HCT116 (cell line): Measurements from ENCODE around the gene CDC42BPB. TPM values are rescaled to one million over a fixed set of nuclear protein-coding genes. Genes with fewer than 3 reads are reported as not detected.

Experiments
- ATAC-seq: fragments of 200-7000 bp; cut with Tn5 transposase; 2 replicates; pipeline ENCODE4 v1.9.1; 2020; ENCODE audit warnings: mild to moderate bottlenecking, moderate library complexity
- BruUV-seq: library from RNA; stranded (reverse); fragments of 400-500 nt; replicated peaks from 2 replicates; lab custom pipeline; 2021; lab: Mats Ljungman, UMichigan
- CTCF ChIA-PET: fragments of 300-600 bp; sonication (Branson Sonifier 250); formaldehyde crosslinking; loops from one replicate; lab custom pipeline; 2021; ENCODE audit warnings: antibody characterized with exemption; lab: Charles Lee
- POLR2A ChIA-PET: fragments of 300-600, 350-600 bp; sonication (Branson Sonifier 250); formaldehyde crosslinking; loops from one replicate; lab custom pipeline; 2021; ENCODE audit warnings: antibody characterized with exemption; lab: Charles Lee
- RAD21 ChIA-PET, 2 experiments: fragments of 300-600 bp; sonication (Branson Sonifier 250); formaldehyde crosslinking; loops; one replicate each; lab custom pipeline; 2023; ENCODE audit warnings: low total read pairs in 2 of 2; ENCODE audit not compliant: uncharacterized antibody in 2 of 2, unreplicated experiment in 2 of 2, low non-redundant PET in 1 of 2; lab: Charles Lee
- DNase-seq: peaks from one replicate; pipeline ENCODE4 v3.0.0-alpha.2; 2010; ENCODE audit warnings: low read depth, low spot score
- H2AFZ ChIP-seq: fragments of 200-600 bp; shearing (Covaris generic), sonication (generic); 2 replicates; pipeline ENCODE4 v1.6.1; 2017; ENCODE audit warnings: low read depth, mixed run types, mixed read lengths, antibody characterized with exemption, low read length; ENCODE audit not compliant: poor library complexity, severe bottlenecking
- H3K27ac ChIP-seq: 2 replicates; pipeline ENCODE4 v1.5.1; 2012; ENCODE audit warnings: low read depth, low read length
- H3K27me3 ChIP-seq: fragments of 200-600 bp; sonication (generic); 2 replicates; pipeline ENCODE4 v1.6.1; 2016; ENCODE audit warnings: mixed run types, low read length, mixed read lengths; ENCODE audit not compliant: insufficient read depth
- H3K36me3 ChIP-seq, 2 experiments: fragments of 200-500 bp in 1 of 2; fragments of 200-600 bp in 1 of 2; sonication (Bioruptor generic) in 1 of 2; sonication (generic) in 1 of 2; 2 replicates each; pipeline versions ENCODE4 v1.5.1 to v1.6.1; 2014 to 2016; ENCODE audit warnings: low read length in 2 of 2, inconsistent platforms in 1 of 2, mixed read lengths in 1 of 2, mixed run types in 1 of 2; ENCODE audit not compliant: insufficient read depth in 2 of 2, control insufficient read depth in 1 of 2
- H3K4me1 ChIP-seq, 2 experiments: fragments of 200-600 bp in 1 of 2; sonication (generic) in 1 of 2; 2 replicates each; pipeline versions ENCODE4 v1.5.1 to v1.6.1; 2012 to 2017; ENCODE audit warnings: low read length in 2 of 2, inconsistent platforms in 1 of 2, mild to moderate bottlenecking in 1 of 2, mixed read lengths in 1 of 2, mixed run types in 1 of 2, moderate library complexity in 1 of 2; ENCODE audit not compliant: insufficient read depth in 2 of 2, control insufficient read depth in 1 of 2
- H3K4me2 ChIP-seq: fragments of 200-600 bp; sonication (generic); 2 replicates; pipeline ENCODE4 v1.6.1; 2017; ENCODE audit warnings: mixed run types, low read length, mixed read lengths
- H3K4me3 ChIP-seq, 2 experiments: fragments of 200-600 bp in 1 of 2; sonication (generic) in 1 of 2; replicated peaks in 1 of 2; 2 replicates each; pipeline ENCODE4 v1.5.1; 2011 to 2016; ENCODE audit warnings: low read length in 2 of 2, control low read depth in 1 of 2, low read depth in 1 of 2, mild to moderate bottlenecking in 1 of 2, mixed read lengths in 1 of 2, mixed run types in 1 of 2
- H3K79me2 ChIP-seq: fragments of 200-600 bp; sonication (generic); 2 replicates; pipeline ENCODE4 v1.6.1; 2017; ENCODE audit warnings: mild to moderate bottlenecking, mixed run types, low read length, moderate library complexity, mixed read lengths; ENCODE audit not compliant: insufficient read depth
- H3K9ac ChIP-seq: fragments of 200-600 bp; sonication (generic); 2 replicates; pipeline ENCODE4 v1.6.1; 2016; ENCODE audit warnings: low read length, mixed read lengths
- H3K9me2 ChIP-seq: fragments of 200-600 bp; sonication (generic), shearing (Covaris generic); 2 replicates; pipeline ENCODE4 v1.6.1; 2017; ENCODE audit warnings: mixed run types, mild to moderate bottlenecking, moderate library complexity; ENCODE audit not compliant: insufficient read depth
- H3K9me3 ChIP-seq, 2 experiments: fragments of 200-500 bp in 1 of 2; fragments of 200-600 bp in 1 of 2; sonication (Bioruptor generic) in 1 of 2; sonication (generic) in 1 of 2; 2 replicates each; pipeline ENCODE4 v1.6.1; 2014 to 2017; ENCODE audit warnings: low read length in 2 of 2, mixed read lengths in 2 of 2, inconsistent platforms in 1 of 2, low read depth in 1 of 2, mild to moderate bottlenecking in 1 of 2, mixed run types in 1 of 2, moderate library complexity in 1 of 2; ENCODE audit not compliant: control insufficient read depth in 1 of 2, insufficient read depth in 1 of 2
- H4K20me1 ChIP-seq: fragments of 200-600 bp; sonication (generic), shearing (Covaris generic); 2 replicates; pipeline ENCODE4 v1.6.1; 2017; ENCODE audit warnings: mixed run types, mild to moderate bottlenecking, moderate library complexity; ENCODE audit not compliant: insufficient read depth
- CBX3 ChIP-seq: IDR thresholded peaks from 2 replicates; pipeline ENCODE4 v1.6.1; 2012; ENCODE audit warnings: low read depth
- CEBPB ChIP-seq: IDR thresholded peaks from 2 replicates; pipeline ENCODE4 v1.6.1; 2012; ENCODE audit warnings: low read depth
- EGR1 ChIP-seq: IDR thresholded peaks from 2 replicates; pipeline ENCODE4 v1.6.1; 2012; ENCODE audit warnings: low read depth
- ELF1 ChIP-seq: IDR thresholded peaks from 2 replicates; pipeline ENCODE4 v1.6.1; 2012; ENCODE audit warnings: low read depth, borderline replicate concordance
- EZH2 ChIP-seq: fragments of 200-600 bp; sonication (generic); IDR thresholded peaks from 2 replicates; pipeline ENCODE4 v1.6.1; 2017; ENCODE audit warnings: antibody characterized with exemption, mixed run types
- EZH2phosphoT487 ChIP-seq: fragments of 200-600 bp; IDR thresholded peaks from 2 replicates; pipeline ENCODE4 v1.6.1; 2018; ENCODE audit warnings: antibody characterized with exemption, borderline replicate concordance
- FOSL1 ChIP-seq: IDR thresholded peaks from 2 replicates; pipeline ENCODE4 v1.6.1; 2012; ENCODE audit warnings: low read depth
- POLR2A ChIP-seq: IDR thresholded peaks from 2 replicates; pipeline ENCODE4 v1.7.0; 2011; ENCODE audit warnings: borderline replicate concordance; ENCODE audit not compliant: insufficient read depth, insufficient read length; ENCODE audit errors: extremely low read depth
- POLR2AphosphoS5 ChIP-seq: IDR thresholded peaks from 2 replicates; pipeline ENCODE4 v1.6.1; 2011; ENCODE audit warnings: mild to moderate bottlenecking, low read depth, low read length, moderate library complexity
- RAD21 ChIP-seq: IDR thresholded peaks from 2 replicates; pipeline ENCODE4 v1.6.1; 2012; ENCODE audit warnings: low read depth, mild to moderate bottlenecking
- REST ChIP-seq: IDR thresholded peaks from 2 replicates; pipeline ENCODE4 v1.6.1; 2012; ENCODE audit warnings: low read depth
- SP1 ChIP-seq: IDR thresholded peaks from 2 replicates; pipeline ENCODE4 v1.6.1; 2012; ENCODE audit warnings: low read depth
- SRF ChIP-seq: IDR thresholded peaks from 2 replicates; pipeline ENCODE4 v1.6.1; 2012; ENCODE audit warnings: low read depth
- TCF7L2 ChIP-seq: IDR thresholded peaks from 2 replicates; pipeline ENCODE4 v1.7.0; 2011; ENCODE audit warnings: borderline replicate concordance, inconsistent platforms; ENCODE audit not compliant: insufficient read depth, insufficient read length; ENCODE audit errors: extremely low read depth
- ZFX ChIP-seq: fragments of 450-650 bp; IDR thresholded peaks from 2 replicates; pipeline ENCODE4 v1.6.1; 2017
- intact Hi-C: fragments of 100-400 bp; cut with micrococcal nuclease; formaldehyde crosslinking; loops from 2 replicates; pipeline ENCODE4 v1.10.0; 2022
- total RNA-seq: library from RNA; stranded (reverse); gene quantifications from one replicate; pipeline ENCODE4 v1.2.1, GENCODE V29; 2021; ENCODE audit not compliant: unreplicated experiment
- TF ChIP-seq, protein P1 (sequence below): IDR thresholded peaks from 2 replicates; pipeline ENCODE4 v1.6.1; 2011; ENCODE audit warnings: mild to moderate bottlenecking, low read length, moderate library complexity; ENCODE audit not compliant: insufficient replicate concordance; ENCODE audit errors: extremely low read depth
- TF ChIP-seq, protein P2 (sequence below): IDR thresholded peaks from 2 replicates; pipeline ENCODE4 v1.6.1; 2012

Gene CDC42BPB
- total RNA-seq, 1 experiment from 2014 or later: 85.6 TPM

DNA sequence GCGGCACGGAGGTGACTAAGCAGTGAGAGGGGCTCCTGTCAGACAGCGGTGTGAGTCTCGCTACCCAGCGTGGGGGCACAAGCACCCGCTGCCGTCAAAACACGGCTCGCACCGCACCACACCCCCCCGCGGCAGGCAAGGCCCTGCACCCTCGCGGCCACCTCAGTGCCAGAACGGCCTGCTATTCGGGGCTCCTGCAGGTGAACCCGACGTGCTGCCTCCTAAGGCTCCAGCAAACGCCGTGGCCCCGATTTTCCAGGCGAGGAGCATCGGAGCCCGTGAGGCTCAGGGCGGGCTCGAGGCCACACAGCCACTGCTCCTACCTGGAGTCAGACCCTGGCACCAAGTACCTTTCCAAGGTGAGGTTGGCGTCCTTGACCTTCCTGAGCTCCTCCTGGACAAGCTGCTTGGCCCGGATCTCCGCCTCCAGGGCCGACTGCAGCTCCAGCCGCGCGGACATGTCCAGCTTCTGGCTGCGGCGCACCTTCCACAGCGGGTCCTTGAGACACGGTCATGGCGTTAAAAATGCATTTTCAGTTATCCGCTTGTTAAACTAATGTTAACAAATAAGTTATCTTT lies 93.1 kb downstream of the CDC42BPB start:
- RAD21 ChIA-PET: no interaction called here
- Histone ChIP-seq H3K9ac (no peak overlapping the region), H3K9me3 (no peaks in the 10 kb centered on the region), H3K79me2 (no peaks in the 10 kb centered on the region), H3K4me3 (no peak overlapping the region), H3K9me2 (no peaks in the 10 kb centered on the region), H2AFZ (no peak overlapping the region), H3K36me3 (peaks cover 23 to 45% of the 10 kb centered on the region in 2 experiments), H3K4me1 (no peaks in the 10 kb centered on the region), H3K27me3 (no peaks in the 10 kb centered on the region), H3K27ac (no peak overlapping the region), H4K20me1 (no peaks in the 10 kb centered on the region), H3K4me2 (no peak overlapping the region)
- POLR2A ChIA-PET: no interaction called here
- CTCF ChIA-PET: no interaction called here
- DNase-seq: no peak
- no TSS peak for BruUV-seq
- no peak for TF ChIP-seq TCF7L2
- TF ChIP-seq FOSL1: no peak
- TF ChIP-seq ZFX: no peak
- no peak for TF ChIP-seq CEBPB
- TF ChIP-seq, protein P1, sequence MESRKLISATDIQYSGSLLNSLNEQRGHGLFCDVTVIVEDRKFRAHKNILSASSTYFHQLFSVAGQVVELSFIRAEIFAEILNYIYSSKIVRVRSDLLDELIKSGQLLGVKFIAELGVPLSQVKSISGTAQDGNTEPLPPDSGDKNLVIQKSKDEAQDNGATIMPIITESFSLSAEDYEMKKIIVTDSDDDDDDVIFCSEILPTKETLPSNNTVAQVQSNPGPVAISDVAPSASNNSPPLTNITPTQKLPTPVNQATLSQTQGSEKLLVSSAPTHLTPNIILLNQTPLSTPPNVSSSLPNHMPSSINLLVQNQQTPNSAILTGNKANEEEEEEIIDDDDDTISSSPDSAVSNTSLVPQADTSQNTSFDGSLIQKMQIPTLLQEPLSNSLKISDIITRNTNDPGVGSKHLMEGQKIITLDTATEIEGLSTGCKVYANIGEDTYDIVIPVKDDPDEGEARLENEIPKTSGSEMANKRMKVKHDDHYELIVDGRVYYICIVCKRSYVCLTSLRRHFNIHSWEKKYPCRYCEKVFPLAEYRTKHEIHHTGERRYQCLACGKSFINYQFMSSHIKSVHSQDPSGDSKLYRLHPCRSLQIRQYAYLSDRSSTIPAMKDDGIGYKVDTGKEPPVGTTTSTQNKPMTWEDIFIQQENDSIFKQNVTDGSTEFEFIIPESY: no peak
- no peak for TF ChIP-seq SRF
- TF ChIP-seq EGR1: no peak
- TF ChIP-seq, protein P2, sequence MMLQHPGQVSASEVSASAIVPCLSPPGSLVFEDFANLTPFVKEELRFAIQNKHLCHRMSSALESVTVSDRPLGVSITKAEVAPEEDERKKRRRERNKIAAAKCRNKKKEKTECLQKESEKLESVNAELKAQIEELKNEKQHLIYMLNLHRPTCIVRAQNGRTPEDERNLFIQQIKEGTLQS: no peak
- no peak for TF ChIP-seq ELF1
- TF ChIP-seq RAD21: no peak
- TF ChIP-seq CBX3: no peak
- no peak for TF ChIP-seq EZH2phosphoT487
- TF ChIP-seq POLR2A: no peak
- no peak for TF ChIP-seq POLR2AphosphoS5
- no peak for TF ChIP-seq SP1
- no peak for TF ChIP-seq EZH2
- no peak for TF ChIP-seq REST
- no peak for ATAC-seq
- intact Hi-C loops: no loop called here
